Measurements from ENCODE around the gene ABTB2. TPM values are rescaled to one million over a fixed set of nuclear protein-coding genes. Genes with fewer than 3 reads are reported as not detected.

Gene ABTB2
- total RNA-seq, 1 experiment from 2014 or later: 5.5 TPM

GRCh38 chr11:34176751-34177209, 181.0 kb downstream of the ABTB2 start:
- Histone ChIP-seq H2BK120ac (ENCODE audit: low read depth, low read length, poor library complexity, severe bottlenecking) (no peak overlapping the region), H3K18ac (ENCODE audit: insufficient read length, low read depth, low read length) (no peak overlapping the region), H3K79me2 (ENCODE audit: insufficient read depth, low read length) (no peaks in the 10 kb centered on the region), H3K23ac (ENCODE audit: insufficient read length, low read depth, low read length) (no peak overlapping the region), H3K9me3 (ENCODE audit: control insufficient read depth, low read depth, low read length) (no peaks in the 10 kb centered on the region), H3K23me2 (ENCODE audit: insufficient read length, low read depth, low read length, poor library complexity, severe bottlenecking) (no peaks in the 10 kb centered on the region), H2BK5ac (ENCODE audit: insufficient read length, low read length) (no peak overlapping the region), H3K4ac (ENCODE audit: low read depth, low read length) (no peak overlapping the region), H3K27me3 (ENCODE audit: insufficient read depth, low read length) (no peaks in the 10 kb centered on the region; the same call in 1 of the 2 replicates), H4K8ac (replicated peaks; ENCODE audit: insufficient read length, low read depth, low read length) (no peak overlapping the region), H3K4me2 (ENCODE audit: insufficient read depth, insufficient read length, low read length) (no peak overlapping the region), H2AFZ (ENCODE audit: low read length) (no peak overlapping the region), H3K56ac (ENCODE audit: insufficient read length, low read depth, low read length) (no peak overlapping the region), H4K91ac (ENCODE audit: insufficient read length, low read depth, low read length) (no peak overlapping the region), H2BK15ac (ENCODE audit: low read depth, low read length) (no peak overlapping the region), H3K14ac (ENCODE audit: insufficient read depth, low read length) (no peak overlapping the region), H3K9ac (ENCODE audit: extremely low read depth, insufficient read length, low read length) (no peak overlapping the region), H2BK20ac (ENCODE audit: low read depth, low read length, poor library complexity, severe bottlenecking) (no peak overlapping the region), H3T11ph (ENCODE audit: low read length) (no peak overlapping the region), H4K5ac (ENCODE audit: insufficient read length, low read depth, low read length) (no peak overlapping the region), H3K27ac (ENCODE audit: insufficient read length, low read depth, low read length) (no peak overlapping the region), H2AK5ac (ENCODE audit: insufficient read length, low read length) (no peak overlapping the region), H3K4me1 (ENCODE audit: insufficient read depth, low read length) (no peaks in the 10 kb centered on the region), H2BK12ac (ENCODE audit: insufficient read length, low read depth, low read length) (no peak overlapping the region), H3K79me1 (ENCODE audit: insufficient read depth, low read depth, low read length, poor library complexity, severe bottlenecking) (no peaks in the 10 kb centered on the region), H4K20me1 (ENCODE audit: control insufficient read depth, insufficient read depth, insufficient read length) (no peaks in the 10 kb centered on the region)
- TF ChIP-seq CTCF (conservative IDR thresholded peaks at IDR 0.05): no peak
- H3K27me3 Mint-ChIP-seq (ENCODE audit: low read depth): peaks cover 2% of the 10 kb centered on the region
- H3K4me3 Mint-ChIP-seq: no peak overlapping the region
- DNase-seq: no peak
- no peaks in the 10 kb centered on the region for H3K9me3 Mint-ChIP-seq
- no peak overlapping the region for H3K27ac Mint-ChIP-seq
- no CpG with 5 or more reads among the region's 2 CpGs for WGBS (ENCODE audit: extremely low coverage, insufficient read length, low lambda C conversion rate)
- H3K36me3 Mint-ChIP-seq (ENCODE audit: insufficient read depth in 1 of 3, low read depth in 3 of 3): no peaks in the 10 kb centered on the region; a peak in 1 of 7 replicates
- peaks cover 6 to 10% of the 10 kb centered on the region in 2 experiments for H3K4me1 Mint-ChIP-seq
